OCI-LY1 (cell line): ENCODE data around the gene SEMA4A.
A peak's percentile ranks its signal among the peaks of the same experiment; 100 is the strongest.

Experiments used
- H2AFZ ChIP-seq: fragments of 200-600 bp; sonication (generic), shearing (Covaris generic); 2 replicates; pipeline ENCODE4 v1.6.0; 2014; ENCODE audit warnings: antibody characterized with exemption, mild to moderate bottlenecking, low read length
- H3F3A ChIP-seq: fragments of 200-600 bp; sonication (generic), shearing (Covaris generic); 2 replicates; pipeline ENCODE4 v1.6.0; 2014; ENCODE audit warnings: mild to moderate bottlenecking, antibody characterized with exemption, low read length, moderate library complexity; ENCODE audit not compliant: insufficient read depth
- H3K27ac ChIP-seq: fragments of 200-600 bp; sonication (generic); 2 replicates; pipeline ENCODE4 v1.5.1; 2014; ENCODE audit warnings: low read length, mixed run types, mild to moderate bottlenecking, low read depth; ENCODE audit not compliant: poor library complexity, severe bottlenecking
- H3K27me3 ChIP-seq: fragments of 200-600 bp; sonication (generic); 2 replicates; pipeline ENCODE4 v1.6.0; 2014; ENCODE audit warnings: antibody characterized with exemption, mild to moderate bottlenecking, low read length, moderate library complexity; ENCODE audit not compliant: insufficient read depth
- H3K36me3 ChIP-seq: fragments of 200-600 bp; sonication (generic); 2 replicates; pipeline ENCODE4 v1.6.1; 2014; ENCODE audit warnings: mild to moderate bottlenecking, antibody characterized with exemption, low read length, moderate library complexity, mixed read lengths; ENCODE audit not compliant: insufficient read depth
- H3K4me1 ChIP-seq: fragments of 200-600 bp; sonication (generic); 2 replicates; pipeline ENCODE4 v1.5.1; 2014; ENCODE audit warnings: mild to moderate bottlenecking, low read length, moderate library complexity; ENCODE audit not compliant: insufficient read depth, severe bottlenecking
- H3K4me2 ChIP-seq: fragments of 200-600 bp; sonication (generic), shearing (Covaris generic); 2 replicates; pipeline ENCODE4 v1.6.1; 2014; ENCODE audit warnings: low read length
- H3K4me3 ChIP-seq: fragments of 200-600 bp; sonication (generic); 2 replicates; pipeline ENCODE4 v1.5.1; 2014; ENCODE audit warnings: low read length, low read depth, mild to moderate bottlenecking, mixed read lengths; ENCODE audit not compliant: poor library complexity, severe bottlenecking
- H3K79me2 ChIP-seq: fragments of 200-600 bp; shearing (Covaris generic); 2 replicates; pipeline ENCODE4 v1.6.1; 2016; ENCODE audit warnings: mixed run types, low read length, mixed read lengths; ENCODE audit not compliant: insufficient read depth
- H3K9ac ChIP-seq: fragments of 200-600 bp; sonication (generic), shearing (Covaris generic); 2 replicates; pipeline ENCODE4 v1.6.1; 2014; ENCODE audit warnings: mild to moderate bottlenecking, low read length, mixed read lengths
- H3K9me2 ChIP-seq: fragments of 200-600 bp; sonication (generic), shearing (Covaris generic); 2 replicates; pipeline ENCODE4 v1.6.1; 2014; ENCODE audit warnings: low read depth, mild to moderate bottlenecking, low read length, mixed read lengths
- H3K9me3 ChIP-seq: fragments of 200-600 bp; shearing (Covaris generic); 2 replicates; pipeline ENCODE4 v1.6.1; 2014; ENCODE audit warnings: low read length, mixed read lengths
- H4K20me1 ChIP-seq: fragments of 200-600 bp; sonication (generic), shearing (Covaris generic); 2 replicates; pipeline ENCODE4 v1.6.0; 2016; ENCODE audit warnings: mild to moderate bottlenecking, low read length; ENCODE audit not compliant: insufficient read depth
- EZH2 ChIP-seq: fragments of 200-600 bp; sonication (generic), shearing (Covaris generic); IDR thresholded peaks from 2 replicates; pipeline ENCODE4 v1.8.0; 2017; ENCODE audit warnings: borderline replicate concordance, mixed run types, mild to moderate bottlenecking, antibody characterized with exemption, low read length, moderate library complexity, mixed read lengths
- TF ChIP-seq, protein P1 (sequence below): fragments of 200-600 bp; sonication (generic), shearing (Covaris generic); IDR thresholded peaks from 2 replicates; pipeline ENCODE4 v1.5.1; 2017; ENCODE audit warnings: mild to moderate bottlenecking, antibody characterized with exemption, low read length, moderate library complexity, mixed read lengths

Gene SEMA4A

DNA sequence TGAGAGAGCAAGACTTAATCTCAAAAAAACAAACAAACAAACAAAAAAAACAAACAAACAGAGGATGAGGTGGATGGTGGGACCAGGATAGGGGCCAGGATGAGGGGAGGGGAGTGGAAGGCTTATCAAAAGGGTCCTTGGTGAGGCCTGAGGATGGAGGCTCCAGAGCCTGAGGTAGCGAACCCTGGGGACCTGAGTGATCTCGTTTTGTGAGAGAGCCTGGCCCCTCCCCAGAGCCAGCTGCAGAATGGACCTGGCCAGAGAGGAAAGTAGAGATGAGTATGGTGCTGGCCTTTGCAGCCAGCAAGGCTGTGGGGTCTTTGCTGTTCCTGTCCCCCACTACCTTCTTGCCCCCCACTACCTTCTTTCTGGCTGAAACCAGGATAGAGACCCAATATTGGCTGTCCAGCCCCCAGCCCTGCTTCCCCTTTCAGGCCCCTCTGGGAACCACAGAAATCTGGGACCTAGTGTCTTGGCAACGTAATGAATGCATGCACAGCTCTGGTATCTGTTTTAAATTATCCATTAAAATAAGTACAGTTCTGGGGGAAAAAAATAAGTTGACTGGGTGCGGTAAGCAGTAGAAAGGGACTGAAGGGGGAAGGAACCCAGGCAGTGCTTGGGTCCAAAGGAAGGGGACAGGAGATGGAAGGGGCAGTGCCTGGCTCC is 40.0 kb upstream of the SEMA4A start:
- H3K4me2 ChIP-seq, result no peak overlapping the region
- H3F3A ChIP-seq, result no peaks in the 10 kb centered on the region
- no peak overlapping the region for H3K27ac ChIP-seq
- no peaks in the 10 kb centered on the region for H3K9me2 ChIP-seq
- H3K4me1 ChIP-seq, result peaks cover 10% of the 10 kb centered on the region
- no peaks in the 10 kb centered on the region for H3K9me3 ChIP-seq
- H3K4me3 ChIP-seq, result no peak overlapping the region
- H3K79me2 ChIP-seq, result no peaks in the 10 kb centered on the region
- no peak overlapping the region for H3K9ac ChIP-seq
- H3K36me3 ChIP-seq, result no peaks in the 10 kb centered on the region
- no peaks in the 10 kb centered on the region; the same call in 1 of the 2 replicates for H3K27me3 ChIP-seq
- no peaks in the 10 kb centered on the region for H4K20me1 ChIP-seq
- TF ChIP-seq EZH2, result no peak
- TF ChIP-seq, protein P1, sequence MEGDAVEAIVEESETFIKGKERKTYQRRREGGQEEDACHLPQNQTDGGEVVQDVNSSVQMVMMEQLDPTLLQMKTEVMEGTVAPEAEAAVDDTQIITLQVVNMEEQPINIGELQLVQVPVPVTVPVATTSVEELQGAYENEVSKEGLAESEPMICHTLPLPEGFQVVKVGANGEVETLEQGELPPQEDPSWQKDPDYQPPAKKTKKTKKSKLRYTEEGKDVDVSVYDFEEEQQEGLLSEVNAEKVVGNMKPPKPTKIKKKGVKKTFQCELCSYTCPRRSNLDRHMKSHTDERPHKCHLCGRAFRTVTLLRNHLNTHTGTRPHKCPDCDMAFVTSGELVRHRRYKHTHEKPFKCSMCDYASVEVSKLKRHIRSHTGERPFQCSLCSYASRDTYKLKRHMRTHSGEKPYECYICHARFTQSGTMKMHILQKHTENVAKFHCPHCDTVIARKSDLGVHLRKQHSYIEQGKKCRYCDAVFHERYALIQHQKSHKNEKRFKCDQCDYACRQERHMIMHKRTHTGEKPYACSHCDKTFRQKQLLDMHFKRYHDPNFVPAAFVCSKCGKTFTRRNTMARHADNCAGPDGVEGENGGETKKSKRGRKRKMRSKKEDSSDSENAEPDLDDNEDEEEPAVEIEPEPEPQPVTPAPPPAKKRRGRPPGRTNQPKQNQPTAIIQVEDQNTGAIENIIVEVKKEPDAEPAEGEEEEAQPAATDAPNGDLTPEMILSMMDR, result no peak
- H2AFZ ChIP-seq, result no peak overlapping the region

DNA sequence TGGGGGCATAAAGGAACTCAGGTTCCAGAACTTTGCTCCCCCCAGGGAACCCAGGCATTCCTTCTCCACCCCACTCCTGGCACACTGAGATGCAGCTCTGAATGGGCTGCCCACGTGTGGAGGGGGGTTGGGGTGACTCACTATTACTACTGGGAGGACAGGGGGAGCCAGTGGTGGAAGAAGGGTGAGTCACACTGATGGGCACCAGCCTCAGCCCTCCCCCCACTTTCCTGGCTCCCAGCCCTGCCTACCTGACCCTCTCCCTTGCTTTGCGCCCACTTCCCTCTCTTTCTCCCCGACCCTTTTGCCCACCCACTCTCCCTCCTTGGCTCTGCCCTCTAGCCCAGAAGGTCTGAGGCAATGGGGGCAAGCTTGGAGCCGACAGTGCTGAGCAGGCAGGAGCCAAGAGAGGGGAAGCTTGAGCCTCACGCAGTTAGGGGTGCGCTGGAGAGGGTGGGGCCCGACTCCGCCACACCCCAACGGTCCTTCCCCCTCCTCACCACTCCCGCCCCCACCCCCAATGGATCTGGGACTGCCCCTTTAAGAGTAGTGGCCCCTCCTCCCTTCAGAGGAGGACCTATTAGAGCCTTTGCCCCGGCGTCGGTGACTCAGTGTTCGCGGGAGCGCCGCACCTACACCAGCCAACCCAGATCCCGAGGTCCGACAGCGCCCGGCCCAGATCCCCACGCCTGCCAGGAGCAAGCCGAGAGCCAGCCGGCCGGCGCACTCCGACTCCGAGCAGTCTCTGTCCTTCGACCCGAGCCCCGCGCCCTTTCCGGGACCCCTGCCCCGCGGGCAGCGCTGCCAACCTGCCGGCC is 39.1 kb upstream of the SEMA4A start, which contains the start of gene LMNA:
TSS of gene LMNA (plus strand) at position 611 of the 818 bp plus-strand sequence. CDS start 208 bp downstream, outside the sequence.
- H3K9me2 ChIP-seq, result no peaks in the 10 kb centered on the region
- no peak within 1 kb of the TSS for H2AFZ ChIP-seq
- TF ChIP-seq, protein P1, result no peak
- no peak for TF ChIP-seq EZH2
- no peaks in the 10 kb centered on the region for H3K79me2 ChIP-seq
- H3K27ac ChIP-seq, result no peak within 1 kb of the TSS
- H4K20me1 ChIP-seq, result no peaks in the 10 kb centered on the region
- no peaks in the 10 kb centered on the region for H3K36me3 ChIP-seq
- no peaks in the 10 kb centered on the region; the same call in 1 of the 2 replicates for H3K27me3 ChIP-seq
- no peak within 1 kb of the TSS for H3K9ac ChIP-seq
- H3K4me2 ChIP-seq, result peak within 1 kb of the TSS; percentile 64
- peaks cover 10% of the 10 kb centered on the region for H3K4me1 ChIP-seq
- H3K4me3 ChIP-seq, result peak within 1 kb of the TSS; percentile 53
- no peaks in the 10 kb centered on the region for H3K9me3 ChIP-seq
- H3F3A ChIP-seq, result no peaks in the 10 kb centered on the region

DNA sequence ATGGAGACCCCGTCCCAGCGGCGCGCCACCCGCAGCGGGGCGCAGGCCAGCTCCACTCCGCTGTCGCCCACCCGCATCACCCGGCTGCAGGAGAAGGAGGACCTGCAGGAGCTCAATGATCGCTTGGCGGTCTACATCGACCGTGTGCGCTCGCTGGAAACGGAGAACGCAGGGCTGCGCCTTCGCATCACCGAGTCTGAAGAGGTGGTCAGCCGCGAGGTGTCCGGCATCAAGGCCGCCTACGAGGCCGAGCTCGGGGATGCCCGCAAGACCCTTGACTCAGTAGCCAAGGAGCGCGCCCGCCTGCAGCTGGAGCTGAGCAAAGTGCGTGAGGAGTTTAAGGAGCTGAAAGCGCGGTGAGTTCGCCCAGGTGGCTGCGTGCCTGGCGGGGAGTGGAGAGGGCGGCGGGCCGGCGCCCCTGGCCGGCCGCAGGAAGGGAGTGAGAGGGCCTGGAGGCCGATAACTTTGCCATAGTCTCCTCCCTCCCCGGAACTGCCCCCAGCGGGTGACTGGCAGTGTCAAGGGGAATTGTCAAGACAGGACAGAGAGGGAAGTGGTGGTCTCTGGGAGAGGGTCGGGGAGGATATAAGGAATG is 38.4 kb upstream of the SEMA4A start:
- H3K79me2 ChIP-seq, result no peaks in the 10 kb centered on the region
- H3K4me2 ChIP-seq, result peak overlapping the region; percentile 64
- H4K20me1 ChIP-seq, result no peaks in the 10 kb centered on the region
- H3K27ac ChIP-seq, result no peak overlapping the region
- no peaks in the 10 kb centered on the region for H3K36me3 ChIP-seq
- no peak overlapping the region for H3K9ac ChIP-seq
- H3K9me2 ChIP-seq, result no peaks in the 10 kb centered on the region
- H3K4me1 ChIP-seq, result peaks cover 10% of the 10 kb centered on the region
- TF ChIP-seq, protein P1, result no peak
- TF ChIP-seq EZH2, result no peak
- H3K4me3 ChIP-seq, result peak overlapping the region; percentile 53
- no peaks in the 10 kb centered on the region for H3F3A ChIP-seq
- H2AFZ ChIP-seq, result no peak overlapping the region
- H3K27me3 ChIP-seq, result no peaks in the 10 kb centered on the region; the same call in 1 of the 2 replicates
- H3K9me3 ChIP-seq, result no peaks in the 10 kb centered on the region
